CD8-positive, alpha-beta memory T cell (primary cell): ENCODE data around the gene SYNJ1. TPM values are rescaled to one million over a fixed set of nuclear protein-coding genes. Genes with fewer than 3 reads are reported as not detected.

Experiments
- CTCF ChIA-PET: fragments of 350-600 bp; sonication (Branson Sonifier 250); formaldehyde crosslinking; loops from one replicate; lab custom pipeline; 2021; ENCODE audit warnings: antibody characterized with exemption; lab: Charles Lee
- POLR2A ChIA-PET: fragments of 350-600 bp; sonication (Branson Sonifier 250); formaldehyde crosslinking; loops from one replicate; lab custom pipeline; 2021; ENCODE audit warnings: antibody characterized with exemption; lab: Charles Lee
- DNase-seq, 5 donors: peaks; one replicate each; pipeline versions ENCODE4 v3.0.0 to v3.0.0-alpha.2; 2020 to 2022; ENCODE audit warnings: mixed read lengths in 1 of 5
- H3K27ac ChIP-seq: one replicate; pipeline ENCODE4 v1.7.0; 2013; ENCODE audit warnings: low read depth, mild to moderate bottlenecking, low read length, moderate library complexity
- H3K27me3 ChIP-seq: 2 replicates; pipeline ENCODE4 v1.7.0; 2013; ENCODE audit warnings: low read length, mild to moderate bottlenecking; ENCODE audit not compliant: insufficient read depth, poor library complexity, severe bottlenecking
- H3K36me3 ChIP-seq: 2 replicates; pipeline ENCODE4 v1.7.0; 2013; ENCODE audit warnings: mild to moderate bottlenecking, low read length, moderate library complexity; ENCODE audit not compliant: insufficient read depth
- H3K4me1 ChIP-seq: 2 replicates; pipeline ENCODE4 v1.7.0; 2013; ENCODE audit warnings: mild to moderate bottlenecking, low read length, moderate library complexity; ENCODE audit not compliant: insufficient read depth
- H3K4me3 ChIP-seq: 2 replicates; pipeline ENCODE4 v1.7.0; 2013; ENCODE audit warnings: mild to moderate bottlenecking, low read length
- H3K9me3 ChIP-seq: 2 replicates; pipeline ENCODE4 v1.7.0; 2013; ENCODE audit warnings: mild to moderate bottlenecking, low read length
- H3K27ac Mint-ChIP-seq, 8 donors: one replicate each; pipeline ENCODE4 v1.8.0; 2020 to 2021; ENCODE audit warnings: mixed read lengths in 8 of 8, mild to moderate bottlenecking in 6 of 8, inconsistent platforms in 3 of 8, moderate library complexity in 3 of 8
- H3K27me3 Mint-ChIP-seq, 2 donors: one replicate each; pipeline ENCODE4 v1.8.0; 2020 to 2021; ENCODE audit warnings: mixed read lengths in 2 of 2, mild to moderate bottlenecking in 1 of 2, moderate library complexity in 1 of 2
- H3K36me3 Mint-ChIP-seq, 3 donors: one replicate each; pipeline ENCODE4 v1.8.0; 2020 to 2021; ENCODE audit warnings: mixed read lengths in 3 of 3, inconsistent platforms in 1 of 3, mild to moderate bottlenecking in 1 of 3
- H3K4me1 Mint-ChIP-seq, 3 donors: one replicate each; pipeline ENCODE4 v1.8.0; 2020 to 2021; ENCODE audit warnings: mixed read lengths in 3 of 3, inconsistent platforms in 1 of 3, mild to moderate bottlenecking in 1 of 3
- H3K4me3 Mint-ChIP-seq, 7 donors: one replicate each; pipeline ENCODE4 v1.8.0; 2020 to 2021; ENCODE audit warnings: mixed read lengths in 7 of 7, mild to moderate bottlenecking in 6 of 7, moderate library complexity in 4 of 7, inconsistent platforms in 2 of 7
- H3K9me3 Mint-ChIP-seq, 5 donors: one replicate each; pipeline ENCODE4 v1.8.0; 2020 to 2022; ENCODE audit warnings: mixed read lengths in 5 of 5, mild to moderate bottlenecking in 3 of 5, moderate library complexity in 2 of 5, inconsistent platforms in 1 of 5
- polyA plus RNA-seq: library from polyadenylated mRNA; unstranded; fragments of 300-500 nt; fragmentation: Illumina TruSeq; gene quantifications from one replicate; pipeline ENCODE4 v1.2.3, GENCODE V29; 2021
- total RNA-seq, 2 experiments: library from RNA; stranded (reverse); gene quantifications; one replicate each; pipeline ENCODE4 v1.2.3, GENCODE V29; 2021

Gene SYNJ1
- total and polyA plus RNA-seq, 3 experiments from 2014 or later: 3.4 to 14.4 (median 11.4) TPM

DNA sequence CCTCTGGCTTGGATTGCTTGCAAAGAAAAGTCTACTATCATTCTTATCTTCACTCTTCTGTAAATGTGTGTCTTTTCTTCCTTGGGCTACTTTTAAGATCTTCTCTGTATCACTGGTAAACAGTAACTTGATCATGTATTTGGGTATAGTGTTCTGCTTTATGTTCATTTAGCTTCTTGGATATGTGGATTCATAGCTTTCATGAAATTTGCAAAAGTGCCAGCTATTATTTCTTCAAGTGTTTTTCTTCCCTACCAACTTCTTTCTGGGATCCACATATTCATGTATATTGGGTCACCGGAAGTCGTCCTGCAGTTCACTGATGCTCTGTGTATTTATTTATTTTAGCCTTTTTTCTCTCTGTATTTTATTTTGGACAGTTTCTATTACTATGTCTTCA lies 11.3 kb downstream of the SYNJ1 start:
- Histone ChIP-seq H3K27me3 (no peaks in the 10 kb centered on the region), H3K9me3 (no peaks in the 10 kb centered on the region), H3K4me3 (no peak overlapping the region), H3K4me1 (peaks cover 11% of the 10 kb centered on the region), H3K27ac (no peak overlapping the region), H3K36me3 (peaks cover 5% of the 10 kb centered on the region)
- ChIA-PET CTCF (interaction anchor here (0.9 kb wide), 1 partner anchor 8 kb away, joined by 3 read pairs; no protein-coding TSS in a partner anchor), POLR2A (interaction anchor here (1.1 kb wide), 1 partner anchor 10 kb away, joined by 3 read pairs; no protein-coding TSS in a partner anchor)
- Mint-ChIP-seq H3K9me3 (no peaks in the 10 kb centered on the region), H3K27me3 (no peaks in the 10 kb centered on the region), H3K36me3 (peaks cover 4 to 46% (median 23%) of the 10 kb centered on the region in 3 donors), H3K4me1 (peaks cover 22 to 57% (median 55%) of the 10 kb centered on the region in 3 donors), H3K4me3 (no peak overlapping the region), H3K27ac (no peak overlapping the region)
- no peak for DNase-seq

DNA sequence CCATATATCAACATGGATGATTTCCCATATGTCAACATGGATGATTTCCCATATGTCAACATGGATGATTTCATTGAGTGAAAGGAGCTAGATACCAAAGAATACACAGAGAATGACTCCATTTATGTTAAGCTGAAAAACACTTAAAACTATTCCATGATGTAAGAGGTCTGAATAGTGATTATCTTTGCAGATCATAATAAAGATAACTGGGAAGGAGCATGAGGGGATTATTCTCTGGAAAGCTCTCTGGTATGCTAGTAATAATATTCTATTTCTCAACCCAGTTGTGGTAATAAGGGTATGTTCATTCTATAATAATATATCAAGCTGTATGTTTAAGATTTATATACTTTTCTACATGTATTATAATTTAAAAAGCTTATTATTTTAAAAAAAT lies 14.1 kb downstream of the SYNJ1 start:
- Mint-ChIP-seq H3K36me3 (peaks cover 4 to 26% (median 15%) of the 10 kb centered on the region in 3 donors), H3K27ac (no peak overlapping the region)
- no peaks in the 10 kb centered on the region for H3K27me3 ChIP-seq

DNA sequence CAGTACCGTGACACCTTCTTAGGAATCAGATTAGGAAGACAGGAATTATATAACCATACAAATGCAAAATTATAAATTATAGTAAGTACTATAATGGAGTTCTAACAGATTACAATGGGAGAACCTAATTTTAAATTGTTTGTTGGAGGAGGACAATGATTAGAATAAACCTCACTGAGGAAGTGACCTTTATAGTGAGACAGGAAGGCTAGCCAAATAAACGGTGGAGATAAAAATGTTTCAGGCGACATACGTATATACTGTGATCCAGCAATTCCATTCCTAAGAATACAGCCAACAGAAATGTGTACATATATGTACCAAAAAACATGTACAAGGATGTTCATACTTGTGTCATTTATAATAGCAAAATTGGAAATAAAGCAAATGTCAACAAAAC lies 15.2 kb downstream of the SYNJ1 start:
- peaks cover 11% of the 10 kb centered on the region for H3K4me1 ChIP-seq
- POLR2A ChIA-PET: interaction anchor here (0.8 to 1.3 kb wide), 2 partner anchors 15 to 16 kb away, joined by 3 to 4 read pairs; partner anchors contain the start of gene SYNJ1
- peaks cover 4 to 24% (median 16%) of the 10 kb centered on the region in 3 donors for H3K36me3 Mint-ChIP-seq
- no peaks in the 10 kb centered on the region for H3K27me3 Mint-ChIP-seq
- H3K36me3 ChIP-seq: no peaks in the 10 kb centered on the region
- no peak overlapping the region for H3K27ac ChIP-seq
- peaks cover 24 to 52% (median 47%) of the 10 kb centered on the region in 3 donors for H3K4me1 Mint-ChIP-seq
- no peak overlapping the region for H3K4me3 ChIP-seq
- no peaks in the 10 kb centered on the region for H3K9me3 ChIP-seq
- H3K27ac Mint-ChIP-seq: no peak overlapping the region
- no peak overlapping the region for H3K4me3 Mint-ChIP-seq
- CTCF ChIA-PET: interaction anchor here (1.3 kb wide), 1 partner anchor 16 kb away, joined by 4 read pairs; no protein-coding TSS in a partner anchor
- H3K9me3 Mint-ChIP-seq: no peaks in the 10 kb centered on the region
- H3K27me3 ChIP-seq: no peaks in the 10 kb centered on the region
- DNase-seq: no peak

More for the DNA sequence above, 14.1 kb downstream of the SYNJ1 start:
- H3K9me3 Mint-ChIP-seq: no peaks in the 10 kb centered on the region
- no peak overlapping the region for H3K4me3 Mint-ChIP-seq
- no peak overlapping the region for H3K27ac ChIP-seq
- no peaks in the 10 kb centered on the region for H3K27me3 Mint-ChIP-seq
- POLR2A ChIA-PET: interaction anchor here (0.8 kb wide), 1 partner anchor 14 kb away, joined by 3 read pairs; the partner anchor contains the start of gene SYNJ1
- H3K4me1 Mint-ChIP-seq: peaks cover 20 to 53% (median 47%) of the 10 kb centered on the region in 3 donors
- no peaks in the 10 kb centered on the region for H3K9me3 ChIP-seq
- CTCF ChIA-PET: no interaction called here
- H3K36me3 ChIP-seq: no peaks in the 10 kb centered on the region
- H3K4me3 ChIP-seq: no peak overlapping the region
- DNase-seq: no peak
- peaks cover 11% of the 10 kb centered on the region for H3K4me1 ChIP-seq

DNA sequence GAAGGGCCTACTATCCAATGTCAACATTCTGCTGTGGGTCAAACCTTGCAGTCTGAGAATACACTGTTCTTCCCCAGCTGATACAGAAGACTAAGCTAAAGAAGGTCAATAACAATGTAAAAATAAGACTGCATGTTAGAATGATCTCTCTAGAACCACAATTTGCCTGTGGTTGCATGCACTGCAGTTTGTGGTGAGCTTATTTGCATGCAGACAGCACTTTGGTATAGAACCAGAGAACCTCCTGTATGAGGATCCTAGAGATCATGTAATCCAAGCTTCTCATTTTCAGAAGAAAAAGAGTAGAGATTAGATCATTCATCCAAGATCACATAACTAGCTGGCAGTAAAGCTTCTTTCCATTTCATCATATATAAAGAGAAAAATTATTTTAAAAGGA lies 15.8 kb downstream of the SYNJ1 start:
- H3K4me1 Mint-ChIP-seq: peaks cover 24 to 53% (median 46%) of the 10 kb centered on the region in 3 donors
- H3K27ac ChIP-seq: no peak overlapping the region
- no peaks in the 10 kb centered on the region for H3K27me3 Mint-ChIP-seq

DNA sequence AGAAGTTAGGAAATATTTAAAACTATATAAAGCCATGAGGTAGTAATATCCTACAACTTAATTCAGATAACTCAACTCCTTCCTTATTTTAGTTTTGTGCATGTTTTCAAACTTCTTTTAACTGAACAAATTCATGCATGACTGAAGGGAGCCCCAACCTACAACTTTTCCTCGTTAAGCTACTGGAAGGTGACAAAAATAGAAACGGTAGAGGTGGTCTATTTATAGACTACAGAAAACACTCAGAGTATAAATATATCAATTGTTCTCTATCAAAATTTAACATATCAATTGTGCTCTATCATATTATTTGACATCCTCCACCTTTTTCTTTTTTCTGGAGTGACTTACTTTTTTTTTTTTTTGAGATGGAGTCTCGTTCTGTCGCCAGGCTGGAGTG lies 16.8 kb downstream of the SYNJ1 start:
- DNase-seq: no peak
- H3K27me3 Mint-ChIP-seq: no peaks in the 10 kb centered on the region
- H3K4me1 Mint-ChIP-seq: peaks cover 26 to 53% (median 44%) of the 10 kb centered on the region in 3 donors
- no peaks in the 10 kb centered on the region for H3K9me3 Mint-ChIP-seq
- Histone ChIP-seq H3K27ac (no peak overlapping the region), H3K36me3 (no peaks in the 10 kb centered on the region), H3K4me3 (no peak overlapping the region), H3K27me3 (no peaks in the 10 kb centered on the region), H3K4me1 (peaks cover 11% of the 10 kb centered on the region), H3K9me3 (no peaks in the 10 kb centered on the region)
- POLR2A ChIA-PET: no interaction called here
- CTCF ChIA-PET: interaction anchor here (1.3 kb wide), 1 partner anchor 9 kb away, joined by 3 read pairs; no protein-coding TSS in a partner anchor
- peaks cover 0 to 17% (median 10%) of the 10 kb centered on the region in 3 donors for H3K36me3 Mint-ChIP-seq
- peak overlapping the region in 1 of 8 donors; percentile 26 for H3K27ac Mint-ChIP-seq
- no peak overlapping the region for H3K4me3 Mint-ChIP-seq

More for the DNA sequence above, 15.8 kb downstream of the SYNJ1 start:
- no peaks in the 10 kb centered on the region for H3K9me3 Mint-ChIP-seq
- H3K9me3 ChIP-seq: no peaks in the 10 kb centered on the region
- DNase-seq: peak in 1 of 5 donors; percentile 55
- peak overlapping the region in 2 of 7 donors; percentile 13 to 43 for H3K4me3 Mint-ChIP-seq
- no peaks in the 10 kb centered on the region for H3K27me3 ChIP-seq
- H3K4me1 ChIP-seq: peaks cover 11% of the 10 kb centered on the region
- H3K27ac Mint-ChIP-seq: peak overlapping the region in 4 of 8 donors; percentile 19 to 54 (median 33)
- peaks cover 4 to 19% (median 14%) of the 10 kb centered on the region in 3 donors for H3K36me3 Mint-ChIP-seq
- H3K4me3 ChIP-seq: no peak overlapping the region
- ChIA-PET POLR2A (interaction anchor here (0.7 to 1.3 kb wide), 3 partner anchors 16 to 59 kb away, joined by 3 to 4 read pairs (median 4); partner anchors contain the start of genes PAXBP1 and SYNJ1), CTCF (interaction anchor here (1.3 kb wide), 1 partner anchor 15 kb away, joined by 4 read pairs; no protein-coding TSS in a partner anchor)
- H3K36me3 ChIP-seq: no peaks in the 10 kb centered on the region

DNA sequence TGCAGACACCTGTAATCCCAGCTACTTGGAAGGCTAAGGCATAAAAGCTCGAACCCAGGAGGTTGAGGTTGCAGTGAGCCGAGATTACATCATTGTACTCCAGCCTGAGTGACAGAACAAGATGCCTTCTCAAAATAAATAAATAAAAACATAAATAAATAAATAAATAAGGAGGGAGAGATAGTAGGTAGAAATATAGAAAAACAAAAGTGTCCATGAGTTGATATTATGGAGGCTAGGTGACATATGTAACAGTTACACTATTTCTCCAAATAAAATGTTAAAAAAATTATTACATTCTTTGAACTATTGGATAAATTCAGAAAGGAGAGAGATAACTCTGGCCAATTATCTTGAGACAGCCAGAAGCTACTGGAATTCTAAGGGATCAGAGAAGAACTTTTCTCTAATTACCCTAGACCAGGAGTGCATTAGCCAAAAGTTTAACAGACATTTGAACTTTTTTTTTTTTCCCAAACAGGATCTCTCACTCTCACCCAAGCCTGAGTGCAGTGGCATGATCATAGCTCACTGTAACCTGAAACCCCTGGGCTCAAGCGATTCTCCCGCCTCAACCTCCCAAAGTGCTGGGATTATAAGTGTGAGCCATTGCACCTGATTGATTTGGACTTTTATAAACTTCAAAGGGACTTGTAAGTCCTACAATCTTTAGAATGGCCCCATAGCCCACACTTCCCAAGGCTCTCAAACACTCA lies 17.6 kb downstream of the SYNJ1 start:
- H3K36me3 ChIP-seq: no peaks in the 10 kb centered on the region
- Mint-ChIP-seq H3K4me3 (no peak overlapping the region), H3K9me3 (no peaks in the 10 kb centered on the region), H3K4me1 (peaks cover 29 to 53% (median 45%) of the 10 kb centered on the region in 3 donors), H3K27me3 (no peaks in the 10 kb centered on the region), H3K36me3 (peaks cover 0 to 20% (median 10%) of the 10 kb centered on the region in 3 donors), H3K27ac (peak overlapping the region in 1 of 8 donors; percentile 60)
- H3K4me1 ChIP-seq: peaks cover 11% of the 10 kb centered on the region
- H3K27ac ChIP-seq: no peak overlapping the region
- H3K27me3 ChIP-seq: no peaks in the 10 kb centered on the region
- POLR2A ChIA-PET: no interaction called here
- no peak for DNase-seq
- CTCF ChIA-PET: interaction anchor here (1.3 kb wide), 1 partner anchor 9 kb away, joined by 3 read pairs; no protein-coding TSS in a partner anchor
- H3K4me3 ChIP-seq: no peak overlapping the region
- H3K9me3 ChIP-seq: no peaks in the 10 kb centered on the region

GRCh38 chr21:32708069-32708468 lies 19.7 kb downstream of the SYNJ1 start:
- Mint-ChIP-seq H3K27me3 (no peaks in the 10 kb centered on the region), H3K4me3 (peak overlapping the region in 2 of 7 donors; percentile 4 to 27), H3K27ac (peak overlapping the region in 2 of 8 donors; percentile 9 to 25), H3K36me3 (peaks cover 0 to 21% (median 8%) of the 10 kb centered on the region in 3 donors), H3K4me1 (peaks cover 33 to 51% (median 48%) of the 10 kb centered on the region in 3 donors), H3K9me3 (no peaks in the 10 kb centered on the region)
- no peak for DNase-seq
- H3K27me3 ChIP-seq: no peaks in the 10 kb centered on the region
- H3K4me3 ChIP-seq: no peak overlapping the region
- no peaks in the 10 kb centered on the region for H3K36me3 ChIP-seq
- POLR2A ChIA-PET: no interaction called here
- no peaks in the 10 kb centered on the region for H3K9me3 ChIP-seq
- no peak overlapping the region for H3K27ac ChIP-seq
- peaks cover 11% of the 10 kb centered on the region for H3K4me1 ChIP-seq
- CTCF ChIA-PET: no interaction called here

DNA sequence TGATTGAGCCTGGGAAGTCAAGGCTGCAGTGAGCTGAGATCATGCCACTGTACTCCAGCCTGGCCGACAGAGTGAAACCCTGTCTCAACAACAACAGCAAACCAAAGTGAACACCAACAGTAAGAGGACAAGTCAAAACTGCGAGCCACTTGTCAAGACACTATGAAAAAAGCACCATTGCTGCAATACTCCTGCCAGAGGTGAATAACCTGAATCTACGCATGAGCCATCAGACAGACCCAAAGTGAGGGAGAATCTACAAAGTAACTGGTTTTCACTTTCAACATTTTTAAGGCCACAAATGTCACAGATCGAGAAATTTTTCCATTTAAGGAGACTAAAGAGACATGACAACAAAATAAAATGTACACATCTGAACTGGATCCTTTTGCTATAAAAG lies 21.9 kb downstream of the SYNJ1 start:
- Mint-ChIP-seq H3K9me3 (no peaks in the 10 kb centered on the region), H3K4me3 (no peak overlapping the region), H3K36me3 (peaks cover 0 to 29% (median 8%) of the 10 kb centered on the region in 3 donors), H3K27me3 (no peaks in the 10 kb centered on the region), H3K4me1 (peaks cover 29 to 47% (median 39%) of the 10 kb centered on the region in 3 donors), H3K27ac (no peak overlapping the region)
- no peaks in the 10 kb centered on the region for H3K27me3 ChIP-seq
- ChIA-PET CTCF (no interaction called here), POLR2A (no interaction called here)
- H3K4me3 ChIP-seq: no peak overlapping the region
- no peaks in the 10 kb centered on the region for H3K9me3 ChIP-seq
- H3K36me3 ChIP-seq: no peaks in the 10 kb centered on the region
- no peak overlapping the region for H3K27ac ChIP-seq
- no peaks in the 10 kb centered on the region for H3K4me1 ChIP-seq
- DNase-seq: no peak
